Stomach (tissue), 4 donors: Measurements from ENCODE around the gene ARRDC2.

Experiments used
- EP300 ChIP-seq: sonication (generic); formaldehyde crosslinking; IDR thresholded peaks from one replicate; pipeline ENCODE4 v1.6.1; 2017; ENCODE audit warnings: antibody characterized with exemption
- POLR2A ChIP-seq, 4 donors: fragments of 450-650 bp; IDR thresholded peaks; one replicate each; pipeline ENCODE4 v1.6.1; 2016; ENCODE audit warnings: antibody characterized with exemption in 4 of 4, control low read depth in 2 of 4, mild to moderate bottlenecking in 1 of 4, moderate library complexity in 1 of 4
- TF ChIP-seq, protein P1 (sequence below), 7 experiments: fragments of 450-650 bp in 4 of 7; fragments of 200-600 bp in 3 of 7; sonication (generic) in 3 of 7; IDR thresholded peaks; one replicate each; pipeline ENCODE4 v1.5.1; 2016 to 2019; ENCODE audit warnings: antibody characterized with exemption in 7 of 7, control low read depth in 2 of 7, mild to moderate bottlenecking in 1 of 7

DNA sequence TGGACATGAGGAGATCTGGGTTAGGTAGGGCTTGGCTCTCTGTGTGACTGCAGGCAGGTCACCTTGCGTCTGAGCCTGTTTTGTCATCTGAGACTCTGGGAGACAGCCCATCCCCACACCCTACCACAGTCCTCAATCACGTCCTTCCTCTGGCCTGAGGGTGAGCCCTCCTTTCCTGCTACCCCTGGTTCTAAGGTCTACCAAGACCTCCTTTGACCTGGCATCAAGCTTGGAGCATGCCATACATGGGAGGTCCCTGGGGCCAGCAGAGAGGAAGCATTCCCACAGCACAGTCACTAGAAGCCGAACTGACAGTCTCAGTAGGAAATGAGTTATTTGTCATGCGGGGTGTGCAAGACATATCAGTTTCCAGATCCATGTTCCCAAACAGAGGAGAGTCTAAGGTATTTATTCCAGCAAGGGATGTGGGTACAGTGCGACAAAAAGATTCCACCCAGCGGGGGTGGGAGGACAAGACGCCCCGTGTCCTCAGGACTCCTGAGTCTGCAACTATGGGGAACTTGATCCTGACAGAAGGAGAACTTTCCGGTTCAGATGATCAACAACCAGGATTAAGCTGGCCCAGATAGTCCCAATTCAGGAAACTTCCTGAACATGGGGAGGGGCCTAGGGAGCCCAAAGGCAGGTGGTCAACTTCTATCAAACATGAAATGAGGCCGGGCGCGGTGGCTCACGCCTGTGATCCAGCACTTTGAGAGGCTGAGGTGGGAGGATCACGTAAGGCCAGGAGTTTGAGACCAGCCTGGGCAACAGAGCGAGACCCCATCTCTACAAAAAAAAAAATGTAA, 9.5 kb downstream of the ARRDC2 start:
- TF ChIP-seq, protein P1, sequence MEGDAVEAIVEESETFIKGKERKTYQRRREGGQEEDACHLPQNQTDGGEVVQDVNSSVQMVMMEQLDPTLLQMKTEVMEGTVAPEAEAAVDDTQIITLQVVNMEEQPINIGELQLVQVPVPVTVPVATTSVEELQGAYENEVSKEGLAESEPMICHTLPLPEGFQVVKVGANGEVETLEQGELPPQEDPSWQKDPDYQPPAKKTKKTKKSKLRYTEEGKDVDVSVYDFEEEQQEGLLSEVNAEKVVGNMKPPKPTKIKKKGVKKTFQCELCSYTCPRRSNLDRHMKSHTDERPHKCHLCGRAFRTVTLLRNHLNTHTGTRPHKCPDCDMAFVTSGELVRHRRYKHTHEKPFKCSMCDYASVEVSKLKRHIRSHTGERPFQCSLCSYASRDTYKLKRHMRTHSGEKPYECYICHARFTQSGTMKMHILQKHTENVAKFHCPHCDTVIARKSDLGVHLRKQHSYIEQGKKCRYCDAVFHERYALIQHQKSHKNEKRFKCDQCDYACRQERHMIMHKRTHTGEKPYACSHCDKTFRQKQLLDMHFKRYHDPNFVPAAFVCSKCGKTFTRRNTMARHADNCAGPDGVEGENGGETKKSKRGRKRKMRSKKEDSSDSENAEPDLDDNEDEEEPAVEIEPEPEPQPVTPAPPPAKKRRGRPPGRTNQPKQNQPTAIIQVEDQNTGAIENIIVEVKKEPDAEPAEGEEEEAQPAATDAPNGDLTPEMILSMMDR (IDR thresholded peaks at IDR 0.05) = no peak
- TF ChIP-seq POLR2A (IDR thresholded peaks at IDR 0.05) (no peak), EP300 (no peak)
